ENCODE data around the gene BCAS3.
"Not testable (repeated sequence)": the region's sequence is repeated elsewhere in the genome, so short reads cannot be mapped to it uniquely, and the experiment has no call there.

The BCAS3 gene

GRCh38 chr17:60926466-60927183 is 249.0 kb downstream of the BCAS3 start:
- TF ChIP-seq CTCF (IDR thresholded peaks at IDR 0.05) = no peak
- TF ChIP-seq ZFX (IDR thresholded peaks at IDR 0.05; ENCODE audit: borderline replicate concordance) = no peak

GRCh38 chr17:60933739-60934138 is 256.1 kb downstream of the BCAS3 start:
- no peak for TF ChIP-seq CTCF (IDR thresholded peaks at IDR 0.05)
- no peak for TF ChIP-seq ZFX (IDR thresholded peaks at IDR 0.05; ENCODE audit: borderline replicate concordance)
- H3K27ac ChIP-seq = no peak overlapping the region

More at GRCh38 chr17:60926466-60927183, 249.0 kb downstream of the BCAS3 start:
- H3K27ac ChIP-seq = no peak overlapping the region

- no peak for TF ChIP-seq CTCF (IDR thresholded peaks at IDR 0.05)
- no peak for TF ChIP-seq ZFX (IDR thresholded peaks at IDR 0.05; ENCODE audit: borderline replicate concordance)
- no peak overlapping the region for H3K27ac ChIP-seq
Measured at GRCh38 chr17:60934723-60935122, 257.1 kb downstream of the BCAS3 start.

GRCh38 chr17:60935991-60936390 is 258.3 kb downstream of the BCAS3 start:
- H3K27ac ChIP-seq = not testable (repeated sequence)

GRCh38 chr17:60939318-60939717 is 261.7 kb downstream of the BCAS3 start:
- no peak for TF ChIP-seq CTCF (IDR thresholded peaks at IDR 0.05)
- TF ChIP-seq ZFX (IDR thresholded peaks at IDR 0.05; ENCODE audit: borderline replicate concordance) = no peak
- H3K27ac ChIP-seq = no peak overlapping the region

- no peak overlapping the region for H3K27ac ChIP-seq
- TF ChIP-seq CTCF (IDR thresholded peaks at IDR 0.05) = no peak
- TF ChIP-seq ZFX (IDR thresholded peaks at IDR 0.05; ENCODE audit: borderline replicate concordance) = no peak
Measured at GRCh38 chr17:60941028-60941427, 263.4 kb downstream of the BCAS3 start.

- H3K27ac ChIP-seq = no peak overlapping the region
- no peak for TF ChIP-seq CTCF (IDR thresholded peaks at IDR 0.05)
Measured at GRCh38 chr17:60941571-60941970, 263.9 kb downstream of the BCAS3 start.

- TF ChIP-seq ZFX (IDR thresholded peaks at IDR 0.05; ENCODE audit: borderline replicate concordance) (no peak), CTCF (IDR thresholded peaks at IDR 0.05) (no peak)
- H3K27ac ChIP-seq = no peak overlapping the region
Measured at GRCh38 chr17:60944751-60945150, 267.1 kb downstream of the BCAS3 start.
